Keratinocyte (primary cell): ENCODE results near the gene ABCC11. TPM values are rescaled to one million over a fixed set of nuclear protein-coding genes. Genes with fewer than 3 reads are reported as not detected.

Experiments used
- DNase-seq: peaks from one replicate; pipeline ENCODE4 v3.0.0-alpha.2; 2011; ENCODE audit warnings: low read depth, missing footprints, low spot score
- FAIRE-seq: peaks from 2 replicates; lab custom pipeline; 2011; peaks lifted over from hg19 to GRCh38; lab: Jason Lieb, UNC
- H2AFZ ChIP-seq: 2 replicates; pipeline ENCODE4 v1.6.0; 2012; ENCODE audit warnings: low read length, control low read depth, inconsistent platforms; ENCODE audit not compliant: control insufficient read depth
- H3K27ac ChIP-seq: 2 replicates; pipeline ENCODE4 v1.5.1; 2011; ENCODE audit warnings: low read length; ENCODE audit not compliant: control insufficient read depth, insufficient read depth
- H3K27me3 ChIP-seq: 3 replicates; pipeline ENCODE4 v1.6.0; 2011; ENCODE audit warnings: low read length; ENCODE audit not compliant: control insufficient read depth, insufficient read depth; ENCODE audit errors: extremely low read depth
- H3K36me3 ChIP-seq, 2 experiments: 2 replicates in 1 of 2; 3 replicates in 1 of 2; pipeline ENCODE4 v1.5.1; 2011; ENCODE audit warnings: low read length in 2 of 2, mild to moderate bottlenecking in 1 of 2; ENCODE audit not compliant: control insufficient read depth in 2 of 2, insufficient read depth in 2 of 2; ENCODE audit errors: extremely low read depth in 1 of 2
- H3K4me1 ChIP-seq: 3 replicates; pipeline ENCODE4 v1.5.1; 2011; ENCODE audit warnings: low read length; ENCODE audit not compliant: control insufficient read depth, insufficient read depth; ENCODE audit errors: extremely low read depth
- H3K4me2 ChIP-seq: 3 replicates; pipeline ENCODE4 v1.6.0; 2011; ENCODE audit warnings: low read depth, low read length; ENCODE audit not compliant: control insufficient read depth, insufficient read depth; ENCODE audit errors: extremely low read depth
- H3K4me3 ChIP-seq, 3 experiments: fragments of 200-600 bp in 1 of 3; sonication (generic) in 1 of 3; 2 replicates in 2 of 3; 3 replicates in 1 of 3; pipeline ENCODE4 v1.5.1; 2011 to 2016; ENCODE audit warnings: low read length in 3 of 3, mild to moderate bottlenecking in 3 of 3, control low read depth in 2 of 3, inconsistent platforms in 1 of 3, low read depth in 1 of 3, mixed read lengths in 1 of 3, mixed run types in 1 of 3, moderate library complexity in 1 of 3; ENCODE audit not compliant: control insufficient read depth in 2 of 3, insufficient read depth in 2 of 3; ENCODE audit errors: extremely low read depth in 1 of 3
- H3K79me2 ChIP-seq: 2 replicates; pipeline ENCODE4 v1.6.0; 2012; ENCODE audit warnings: low read length; ENCODE audit not compliant: control insufficient read depth, insufficient read depth
- H3K9ac ChIP-seq: 3 replicates; pipeline ENCODE4 v1.6.0; 2011; ENCODE audit warnings: low read length; ENCODE audit not compliant: control insufficient read depth, insufficient read depth; ENCODE audit errors: extremely low read depth
- H3K9me1 ChIP-seq: 3 replicates; pipeline ENCODE4 v1.6.0; 2011; ENCODE audit warnings: low read length; ENCODE audit not compliant: control insufficient read depth, insufficient read depth; ENCODE audit errors: extremely low read depth
- H3K9me3 ChIP-seq: 2 replicates; pipeline ENCODE4 v1.5.1; 2012; ENCODE audit warnings: low read depth, low read length; ENCODE audit not compliant: control insufficient read depth
- H4K20me1 ChIP-seq: 3 replicates; pipeline ENCODE4 v1.6.0; 2011; ENCODE audit warnings: low read length; ENCODE audit not compliant: control insufficient read depth, insufficient read depth; ENCODE audit errors: extremely low read depth
- EZH2 ChIP-seq: IDR thresholded peaks from one replicate; pipeline ENCODE4 v1.6.1; 2012; ENCODE audit warnings: inconsistent platforms, mild to moderate bottlenecking, low read length, moderate library complexity
- dilution Hi-C: fragments of 300-500 bp; cut with MboI; formaldehyde crosslinking; loops from one replicate; pipeline ENCODE4 v1.7.0; 2020; ENCODE audit warnings: low sequenced_read_pairs; ENCODE audit not compliant: extremely low pct_ligation_motif_present
- polyA plus RNA-seq, 5 experiments: library from polyadenylated mRNA; depleted of rRNA in 3 of 5; stranded (reverse) in 3 of 5; stranded (forward) in 1 of 5; unstranded in 1 of 5; fragments of >200 nt; gene quantifications; 1 replicate in 1 of 5; 2 replicates in 3 of 5; 3 replicates in 1 of 5; pipeline versions ENCODE4 v1.2.1 to v1.2.3, GENCODE V29; 2011 to 2012; ENCODE audit warnings: missing spikeins in 2 of 5, low read depth in 1 of 5, low replicate concordance in 1 of 5
- TF ChIP-seq, protein P1 (sequence below), 3 experiments: IDR thresholded peaks in 1 of 3; conservative IDR thresholded peaks in 1 of 3; optimal IDR thresholded peaks in 1 of 3; 2 replicates in 2 of 3; 3 replicates in 1 of 3; pipeline versions ENCODE3 to v1.5.1; 2011; ENCODE audit warnings: low read length in 3 of 3, mild to moderate bottlenecking in 3 of 3, moderate library complexity in 2 of 3, control low read depth in 1 of 3, inconsistent platforms in 1 of 3; ENCODE audit not compliant: insufficient read depth in 2 of 3; ENCODE audit errors: extremely low read depth in 1 of 3

ABCC11 gene
- polyA plus RNA-seq, 1 donor (not counting 4 experiments of a cell fraction or from before 2014, with no cell fraction given): 0.33 TPM

DNA sequence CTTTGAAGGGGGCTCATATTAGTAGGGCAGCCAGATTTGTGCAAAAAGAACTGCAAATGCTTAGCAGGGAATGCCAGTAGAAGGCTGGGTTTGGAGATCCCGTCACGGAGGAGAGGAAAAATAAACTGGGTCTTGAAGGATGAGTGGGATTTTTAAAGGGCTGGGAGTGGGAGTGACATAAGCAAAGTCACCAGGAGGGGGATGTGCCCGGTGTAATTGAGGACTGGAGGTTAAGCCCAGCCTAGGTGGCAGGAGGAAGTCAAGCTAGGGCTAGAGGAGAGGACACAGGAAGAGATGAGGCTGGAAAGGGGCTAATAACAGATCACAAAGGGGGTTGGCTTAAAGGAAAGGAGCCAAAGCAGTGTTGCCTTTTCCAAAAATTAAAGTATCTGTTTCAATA lies 26.4 kb downstream of the ABCC11 start:
- no peaks in the 10 kb centered on the region for H3K9me3 ChIP-seq
- H3K36me3 ChIP-seq: no peaks in the 10 kb centered on the region
- H3K9me1 ChIP-seq: no peaks in the 10 kb centered on the region
- DNase-seq (no peak), FAIRE-seq (no peak)
- peaks cover 3% of the 10 kb centered on the region for H3K4me1 ChIP-seq
- H3K4me3 ChIP-seq: no peak overlapping the region
- no peak overlapping the region for H3K4me2 ChIP-seq
- dilution Hi-C loops: no loop called here
- no peak overlapping the region for H3K27ac ChIP-seq
- no peaks in the 10 kb centered on the region for H3K27me3 ChIP-seq
- H2AFZ ChIP-seq: no peak overlapping the region
- no peak for TF ChIP-seq EZH2
- TF ChIP-seq, protein P1, sequence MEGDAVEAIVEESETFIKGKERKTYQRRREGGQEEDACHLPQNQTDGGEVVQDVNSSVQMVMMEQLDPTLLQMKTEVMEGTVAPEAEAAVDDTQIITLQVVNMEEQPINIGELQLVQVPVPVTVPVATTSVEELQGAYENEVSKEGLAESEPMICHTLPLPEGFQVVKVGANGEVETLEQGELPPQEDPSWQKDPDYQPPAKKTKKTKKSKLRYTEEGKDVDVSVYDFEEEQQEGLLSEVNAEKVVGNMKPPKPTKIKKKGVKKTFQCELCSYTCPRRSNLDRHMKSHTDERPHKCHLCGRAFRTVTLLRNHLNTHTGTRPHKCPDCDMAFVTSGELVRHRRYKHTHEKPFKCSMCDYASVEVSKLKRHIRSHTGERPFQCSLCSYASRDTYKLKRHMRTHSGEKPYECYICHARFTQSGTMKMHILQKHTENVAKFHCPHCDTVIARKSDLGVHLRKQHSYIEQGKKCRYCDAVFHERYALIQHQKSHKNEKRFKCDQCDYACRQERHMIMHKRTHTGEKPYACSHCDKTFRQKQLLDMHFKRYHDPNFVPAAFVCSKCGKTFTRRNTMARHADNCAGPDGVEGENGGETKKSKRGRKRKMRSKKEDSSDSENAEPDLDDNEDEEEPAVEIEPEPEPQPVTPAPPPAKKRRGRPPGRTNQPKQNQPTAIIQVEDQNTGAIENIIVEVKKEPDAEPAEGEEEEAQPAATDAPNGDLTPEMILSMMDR (optimal IDR thresholded peaks at IDR 0.05 in 1 of 3, IDR thresholded peaks at IDR 0.05 in 1 of 3, conservative IDR thresholded peaks at IDR 0.05 in 1 of 3; ENCODE audit: extremely low read depth in 1 of 3, insufficient read depth in 2 of 3, low read length in 3 of 3): no peak
- no peaks in the 10 kb centered on the region for H3K79me2 ChIP-seq
- no peak overlapping the region for H3K9ac ChIP-seq
- no peaks in the 10 kb centered on the region for H4K20me1 ChIP-seq

DNA sequence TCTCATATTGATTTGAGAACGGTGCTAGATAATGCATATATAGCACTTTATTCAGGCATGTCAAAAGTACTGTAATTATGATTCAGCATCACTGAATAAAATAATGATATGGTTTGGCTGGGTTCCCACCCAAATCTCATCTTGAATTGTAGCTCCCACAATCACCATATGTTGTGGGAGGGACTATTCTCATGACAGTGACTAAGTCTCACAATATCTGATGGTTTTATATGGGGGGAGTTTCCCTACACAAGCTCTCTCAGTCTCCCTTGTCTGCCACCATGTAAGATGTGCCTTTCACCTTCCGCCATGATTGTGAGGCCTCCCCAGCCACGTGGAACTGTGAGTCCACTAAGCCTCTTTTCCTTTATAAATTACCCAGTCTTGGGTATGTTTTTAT lies 28.9 kb downstream of the ABCC11 start:
- DNase-seq: no peak
- dilution Hi-C loops: no loop called here
- H3K27me3 ChIP-seq: no peaks in the 10 kb centered on the region

More for the DNA sequence above, 28.9 kb downstream of the ABCC11 start:
- no peak overlapping the region for H3K9ac ChIP-seq
- H3K4me2 ChIP-seq: no peak overlapping the region
- no peaks in the 10 kb centered on the region for H3K79me2 ChIP-seq
- H3K9me1 ChIP-seq: no peaks in the 10 kb centered on the region
- no peak for FAIRE-seq
- no peaks in the 10 kb centered on the region for H4K20me1 ChIP-seq
- no peaks in the 10 kb centered on the region for H3K9me3 ChIP-seq
- TF ChIP-seq, protein P1 (optimal IDR thresholded peaks at IDR 0.05 in 1 of 3, IDR thresholded peaks at IDR 0.05 in 1 of 3, conservative IDR thresholded peaks at IDR 0.05 in 1 of 3; ENCODE audit: extremely low read depth in 1 of 3, insufficient read depth in 2 of 3, low read length in 3 of 3): no peak
- TF ChIP-seq EZH2: no peak
- no peak overlapping the region for H3K4me3 ChIP-seq
- no peaks in the 10 kb centered on the region for H3K36me3 ChIP-seq
- H3K4me1 ChIP-seq: no peaks in the 10 kb centered on the region
- H2AFZ ChIP-seq: no peak overlapping the region
- H3K27ac ChIP-seq: no peak overlapping the region
